NT2/D1 (cell line): ENCODE results near the gene PHF5A.

Experiments
- YY1 ChIP-seq: IDR thresholded peaks from 2 replicates; pipeline ENCODE4 v1.6.1; 2011; ENCODE audit not compliant: insufficient read length, insufficient read depth
- ZNF274 ChIP-seq: IDR thresholded peaks from 2 replicates; pipeline ENCODE4 v1.6.1; 2011; ENCODE audit warnings: mild to moderate bottlenecking, low read depth, low read length

- TF ChIP-seq YY1: peak; percentile 89
- TF ChIP-seq ZNF274: no peak
Observed at GRCh38 chr22:41468381-41469217, at the start of gene PHF5A, which contains the start of gene ACO2.
